GM12873 (cell line): ENCODE data around the gene TOLLIP.

ENCODE experiments used
- CTCF ChIP-seq: IDR thresholded peaks from 2 replicates; pipeline ENCODE4 v1.5.1; 2012; ENCODE audit warnings: low read depth, mild to moderate bottlenecking, moderate library complexity, low read length, control low read depth; ENCODE audit not compliant: insufficient read depth; ENCODE audit errors: missing control alignments

TOLLIP gene

GRCh38 chr11:1269957-1270356 is 39.5 kb downstream of the TOLLIP start:
- TF ChIP-seq CTCF: no peak

- TF ChIP-seq CTCF: no peak
Observed at GRCh38 chr11:1267441-1268100, 41.9 kb downstream of the TOLLIP start.

- peak; percentile 41 for TF ChIP-seq CTCF
Observed at GRCh38 chr11:1264444-1264843, 45.0 kb downstream of the TOLLIP start.

- TF ChIP-seq CTCF: no peak
Observed at GRCh38 chr11:1263010-1263409, 46.4 kb downstream of the TOLLIP start.

- no peak for TF ChIP-seq CTCF
Observed at GRCh38 chr11:1262172-1263006, 47.0 kb downstream of the TOLLIP start.

GRCh38 chr11:1261241-1262071 is 48.0 kb downstream of the TOLLIP start:
- TF ChIP-seq CTCF: no peak

GRCh38 chr11:1260620-1261019 is 48.8 kb downstream of the TOLLIP start:
- TF ChIP-seq CTCF: no peak
